Common myeloid progenitor, CD34-positive (primary cell): ENCODE measurements around the gene RAB11FIP4.

Experiments
- CTCF ChIA-PET: fragments of 350-600 bp; sonication (Branson Sonifier 250); formaldehyde crosslinking; loops from one replicate; lab custom pipeline; 2021; ENCODE audit warnings: antibody characterized with exemption; lab: Charles Lee
- POLR2A ChIA-PET: fragments of 350-600 bp; sonication (Branson Sonifier 250); formaldehyde crosslinking; loops from one replicate; lab custom pipeline; 2021; ENCODE audit warnings: antibody characterized with exemption; lab: Charles Lee
- DNase-seq, 3 donors: peaks; one replicate each; pipeline versions ENCODE4 v3.0.0 to v3.0.0-alpha.2; 2013
- H3K27ac ChIP-seq, 2 experiments: 1 replicate in 1 of 2; 2 replicates in 1 of 2; pipeline ENCODE4 v1.7.0; 2013; ENCODE audit warnings: inconsistent platforms in 2 of 2, low read length in 2 of 2, mild to moderate bottlenecking in 2 of 2, low read depth in 1 of 2, moderate library complexity in 1 of 2; ENCODE audit not compliant: severe bottlenecking in 2 of 2, insufficient read depth in 1 of 2, poor library complexity in 1 of 2
- H3K27me3 ChIP-seq, 5 experiments: replicated peaks in 2 of 5; 1 replicate in 3 of 5; 2 replicates in 2 of 5; pipeline versions ENCODE4 v1.6.1 to v1.7.0; 2013; ENCODE audit warnings: low read length in 4 of 5, mild to moderate bottlenecking in 2 of 5, moderate library complexity in 2 of 5, inconsistent platforms in 1 of 5; ENCODE audit not compliant: insufficient read depth in 5 of 5, control insufficient read depth in 4 of 5
- H3K36me3 ChIP-seq, 4 experiments: 1 replicate in 2 of 4; 2 replicates in 2 of 4; pipeline versions ENCODE4 v1.6.1 to v1.7.0; 2013; ENCODE audit warnings: low read length in 3 of 4, control low read depth in 1 of 4, mild to moderate bottlenecking in 1 of 4; ENCODE audit not compliant: control insufficient read depth in 4 of 4, insufficient read depth in 4 of 4
- H3K4me1 ChIP-seq, 4 experiments: 1 replicate in 3 of 4; 2 replicates in 1 of 4; pipeline versions ENCODE4 v1.6.1 to v1.7.1; 2013; ENCODE audit warnings: low read length in 3 of 4, mild to moderate bottlenecking in 3 of 4, control low read depth in 1 of 4, inconsistent platforms in 1 of 4, moderate library complexity in 1 of 4; ENCODE audit not compliant: control insufficient read depth in 4 of 4, insufficient read depth in 4 of 4; ENCODE audit errors: control extremely low read depth in 1 of 4
- H3K4me3 ChIP-seq, 7 experiments: 1 replicate in 4 of 7; 2 replicates in 3 of 7; pipeline versions ENCODE4 v1.5.1 to v1.7.0; 2013; ENCODE audit warnings: mild to moderate bottlenecking in 7 of 7, low read length in 6 of 7, moderate library complexity in 6 of 7, inconsistent platforms in 2 of 7, low read depth in 2 of 7, control low read depth in 1 of 7; ENCODE audit not compliant: insufficient read depth in 4 of 7, control insufficient read depth in 1 of 7; ENCODE audit errors: extremely low read depth in 1 of 7
- H3K9me3 ChIP-seq, 5 experiments: 1 replicate in 4 of 5; 2 replicates in 1 of 5; pipeline versions ENCODE4 v1.6.1 to v1.7.1; 2013; ENCODE audit warnings: low read length in 4 of 5, mild to moderate bottlenecking in 2 of 5, inconsistent platforms in 1 of 5, low read depth in 1 of 5, moderate library complexity in 1 of 5; ENCODE audit not compliant: control insufficient read depth in 4 of 5, insufficient read depth in 2 of 5; ENCODE audit errors: control extremely low read depth in 1 of 5
- WGBS: methylation state at CpG from one replicate; pipeline ENCODE4 v1.1.5; 2013; ENCODE audit not compliant: insufficient coverage; 5-methylcytosine and 5-hydroxymethylcytosine counted together

RAB11FIP4 gene

DNA sequence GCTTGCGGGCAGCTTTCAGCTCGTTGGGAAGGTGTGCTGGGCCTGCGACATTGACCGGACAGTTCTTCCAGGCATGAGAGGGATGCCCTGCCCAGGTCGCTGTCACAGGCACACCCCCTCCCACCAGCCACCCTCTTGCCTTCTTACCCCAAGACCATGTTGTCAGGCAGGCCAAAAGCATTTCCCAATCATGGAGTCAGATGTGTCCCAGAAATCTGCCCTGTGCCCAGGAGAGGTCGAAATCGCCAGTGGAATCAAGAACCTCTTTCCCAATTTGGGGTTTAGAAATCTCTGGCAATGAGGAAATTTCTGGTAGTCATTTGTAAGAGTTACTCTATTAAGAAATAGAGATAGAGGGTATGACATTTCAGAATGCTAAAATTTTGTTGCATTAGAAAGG lies 177.1 kb downstream of the RAB11FIP4 start:
- no peak overlapping the region for H3K4me3 ChIP-seq
- no peaks in the 10 kb centered on the region for H3K9me3 ChIP-seq
- no peaks in the 10 kb centered on the region for H3K36me3 ChIP-seq
- H3K27ac ChIP-seq: no peak overlapping the region
- DNase-seq: no peak
- H3K4me1 ChIP-seq: peaks cover 0 to 22% (median 11%) of the 10 kb centered on the region in 4 experiments
- CTCF ChIA-PET: no interaction called here
- no peaks in the 10 kb centered on the region for H3K27me3 ChIP-seq
- WGBS: 100% methylated on average over 7 of the region's 7 CpGs
- POLR2A ChIA-PET: no interaction called here

DNA sequence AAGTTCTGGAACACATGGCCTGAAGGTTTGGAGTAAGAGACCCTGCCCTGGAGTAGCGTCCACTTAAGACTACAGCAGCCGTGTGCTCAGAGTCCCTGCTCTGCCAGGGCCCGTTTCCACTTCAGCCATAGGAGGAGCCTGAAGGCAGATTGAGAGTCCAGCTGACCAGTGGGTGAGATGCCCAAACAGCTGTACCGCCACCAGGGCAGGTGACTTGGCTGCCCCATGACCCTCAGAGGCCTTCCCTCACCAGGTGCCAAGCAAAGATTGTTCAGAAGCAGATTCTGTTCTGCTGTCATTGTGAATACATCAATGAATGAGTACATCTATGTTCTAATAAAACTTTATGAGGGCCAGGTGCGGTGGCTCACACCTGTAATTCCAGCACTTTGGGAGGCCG lies 178.8 kb downstream of the RAB11FIP4 start:
- DNase-seq: no peak
- H3K36me3 ChIP-seq: no peaks in the 10 kb centered on the region
- ChIA-PET POLR2A (no interaction called here), CTCF (no interaction called here)
- H3K27me3 ChIP-seq: no peaks in the 10 kb centered on the region
- H3K4me3 ChIP-seq: no peak overlapping the region
- no peak overlapping the region for H3K27ac ChIP-seq
- H3K9me3 ChIP-seq: no peaks in the 10 kb centered on the region
- WGBS: 97% methylated on average over 6 of the region's 6 CpGs
- peaks cover 0 to 16% (median 5%) of the 10 kb centered on the region in 4 experiments for H3K4me1 ChIP-seq

DNA sequence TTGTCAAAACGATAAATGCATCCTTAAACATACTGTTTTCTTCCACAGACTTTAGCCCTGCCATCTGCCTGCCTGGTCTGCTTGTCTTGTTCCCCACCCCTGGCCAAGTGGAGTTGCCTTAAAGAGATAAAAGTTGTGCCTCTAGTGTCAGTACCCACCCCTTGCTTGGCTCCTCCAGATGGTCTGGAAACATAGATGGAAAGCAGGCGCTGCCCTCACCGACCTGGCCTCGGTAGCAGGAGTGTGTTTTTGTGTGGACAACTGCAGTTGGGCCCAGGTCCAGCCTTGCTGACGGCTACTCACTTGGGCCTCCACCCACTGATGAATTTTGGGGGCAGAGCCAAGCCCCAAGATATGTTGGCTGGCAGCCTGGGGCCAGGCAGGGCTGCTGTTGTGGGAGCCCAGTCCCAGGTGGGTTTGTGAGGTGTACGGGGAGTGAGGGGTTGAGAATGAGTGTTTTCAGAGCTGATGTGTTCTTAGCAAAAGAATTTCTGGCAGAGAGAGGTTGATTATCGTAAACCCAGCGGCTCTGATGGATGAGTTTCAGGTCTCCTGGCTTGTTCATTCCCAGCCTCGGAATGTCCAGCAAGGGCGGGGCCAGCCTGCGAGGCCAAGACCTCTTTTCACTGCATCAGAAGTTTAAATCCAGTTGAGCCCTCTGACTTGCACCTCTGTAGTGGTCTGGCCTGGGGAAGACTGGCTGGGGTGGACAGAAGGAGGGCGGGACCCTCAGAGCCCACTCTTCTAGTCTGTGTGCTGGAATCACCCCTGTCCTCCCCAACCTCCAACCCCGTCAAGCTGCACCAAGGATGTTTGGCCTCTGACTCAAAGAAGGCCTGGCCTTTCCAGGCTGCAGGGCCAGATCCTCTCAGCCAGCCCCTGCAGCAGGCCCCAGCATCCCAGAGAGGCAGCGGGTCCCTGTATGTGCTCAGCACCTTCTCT lies 179.7 kb downstream of the RAB11FIP4 start:
- ChIA-PET CTCF (no interaction called here), POLR2A (no interaction called here)
- no peaks in the 10 kb centered on the region for H3K9me3 ChIP-seq
- H3K27me3 ChIP-seq: no peaks in the 10 kb centered on the region
- no peak for DNase-seq
- no peak overlapping the region for H3K27ac ChIP-seq
- no peak overlapping the region for H3K4me3 ChIP-seq
- H3K4me1 ChIP-seq: peaks cover 0 to 11% (median 2%) of the 10 kb centered on the region in 4 experiments
- WGBS: 97% methylated on average over 11 of the region's 14 CpGs
- no peaks in the 10 kb centered on the region for H3K36me3 ChIP-seq

DNA sequence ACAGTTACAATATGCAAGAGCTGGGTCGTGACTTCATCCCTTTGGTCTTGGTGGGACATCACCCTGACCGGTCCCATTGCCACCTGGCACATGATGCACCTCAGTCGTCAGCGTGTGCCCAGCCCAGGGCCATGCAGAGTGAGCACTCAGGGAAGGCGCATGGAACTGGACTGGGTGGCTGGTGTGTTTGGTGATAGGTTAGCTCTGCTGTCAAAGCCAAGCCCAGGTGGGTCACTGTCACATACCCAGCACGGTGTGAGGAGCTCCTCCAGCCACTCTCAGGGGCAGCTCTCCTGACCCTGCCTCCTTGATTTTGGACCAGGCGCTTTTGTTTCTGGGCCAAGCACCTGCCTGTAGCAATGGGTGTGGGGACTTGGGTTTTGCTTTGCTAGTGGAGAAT lies 180.9 kb downstream of the RAB11FIP4 start:
- Histone ChIP-seq H3K36me3 (no peaks in the 10 kb centered on the region), H3K4me1 (peaks cover 0 to 11% (median 2%) of the 10 kb centered on the region in 4 experiments), H3K9me3 (no peaks in the 10 kb centered on the region), H3K4me3 (no peak overlapping the region), H3K27me3 (no peaks in the 10 kb centered on the region), H3K27ac (no peak overlapping the region)
- DNase-seq: no peak
- 100% methylated on average over 3 of the region's 7 CpGs for WGBS
- ChIA-PET POLR2A (no interaction called here), CTCF (interaction anchor here (1.0 kb wide), 1 partner anchor 9 kb away, joined by 3 read pairs; no protein-coding TSS in a partner anchor)

- Histone ChIP-seq H3K27me3 (no peaks in the 10 kb centered on the region), H3K4me3 (no peak overlapping the region), H3K9me3 (no peaks in the 10 kb centered on the region), H3K4me1 (peaks cover 0 to 6% (median 2%) of the 10 kb centered on the region in 4 experiments), H3K27ac (no peak overlapping the region), H3K36me3 (no peaks in the 10 kb centered on the region)
- DNase-seq: no peak
- CTCF ChIA-PET: interaction anchor here (0.7 to 1.0 kb wide), 3 partner anchors 8 to 269 kb away, joined by 3 read pairs; no protein-coding TSS in a partner anchor
- POLR2A ChIA-PET: no interaction called here
- 98% methylated on average over 6 of the region's 6 CpGs for WGBS
Measured at GRCh38 chr17:31573047-31573446, 181.6 kb downstream of the RAB11FIP4 start.

DNA sequence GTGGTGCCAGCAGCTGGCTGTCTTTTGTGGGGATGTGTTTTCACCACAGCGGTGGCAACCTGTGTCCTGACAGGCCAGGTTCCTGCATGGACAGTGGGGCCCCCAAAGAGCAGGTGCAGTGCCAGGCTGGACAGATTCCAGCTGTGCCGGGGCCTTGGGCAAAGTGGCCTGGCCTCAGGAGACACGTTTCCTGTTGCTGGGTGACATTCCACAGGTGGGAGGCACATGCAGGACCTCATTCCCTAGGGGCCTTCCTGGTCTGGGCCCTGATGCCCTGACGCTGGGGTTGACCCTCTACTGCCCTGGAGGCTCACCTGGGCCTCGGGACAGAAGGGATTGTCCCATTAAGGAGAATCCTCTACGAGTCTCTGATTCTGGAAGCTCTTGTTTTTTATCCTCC lies 182.4 kb downstream of the RAB11FIP4 start:
- Histone ChIP-seq H3K4me1 (peaks cover 0 to under 1% (median under 1%) of the 10 kb centered on the region in 4 experiments), H3K27ac (no peak overlapping the region), H3K27me3 (no peaks in the 10 kb centered on the region), H3K9me3 (no peaks in the 10 kb centered on the region), H3K4me3 (no peak overlapping the region), H3K36me3 (no peaks in the 10 kb centered on the region)
- WGBS: 95% methylated on average over 6 of the region's 6 CpGs
- POLR2A ChIA-PET: no interaction called here
- CTCF ChIA-PET: interaction anchor here (0.9 kb wide), 1 partner anchor 17 kb away, joined by 3 read pairs; no protein-coding TSS in a partner anchor
- no peak for DNase-seq

- ChIA-PET POLR2A (no interaction called here), CTCF (no interaction called here)
- Histone ChIP-seq H3K36me3 (no peaks in the 10 kb centered on the region), H3K27me3 (no peaks in the 10 kb centered on the region), H3K9me3 (no peaks in the 10 kb centered on the region), H3K27ac (no peak overlapping the region), H3K4me1 (peaks cover 0 to 7% (median 5%) of the 10 kb centered on the region in 4 experiments), H3K4me3 (no peak overlapping the region)
- no peak for DNase-seq
- 95% methylated on average over 10 of the region's 10 CpGs for WGBS
Measured at GRCh38 chr17:31574458-31574857, 183.0 kb downstream of the RAB11FIP4 start.
